ENCODE measurements around the gene PDE3B.

- TF ChIP-seq CSDC2 (CRISPR knock-in tag; IDR thresholded peaks at IDR 0.05) (no peak), ZNF8 (CRISPR knock-in tag; IDR thresholded peaks at IDR 0.05) (no peak), TCF4 (CRISPR knock-in tag; IDR thresholded peaks at IDR 0.05; ENCODE audit: borderline replicate concordance) (no peak), ZFP30 (CRISPR knock-in tag; IDR thresholded peaks at IDR 0.05) (no peak), ZC3H10 (CRISPR knock-in tag; IDR thresholded peaks at IDR 0.05) (no peak), ESRRG (CRISPR knock-in tag; IDR thresholded peaks at IDR 0.05) (no peak)
Observed at GRCh38 chr11:14881576-14882193, 238.1 kb downstream of the PDE3B start.

Data from SK-N-SH treated with all-trans-retinoic acid at 6 μM for 48 hours (cell line).